Measurements from ENCODE around the gene GRIP1. TPM values are rescaled to one million over a fixed set of nuclear protein-coding genes. Genes with fewer than 3 reads are reported as not detected.
"Not testable (repeated sequence)": the region's sequence is repeated elsewhere in the genome, so short reads cannot be mapped to it uniquely, and the experiment has no call there.

GRIP1 gene
- polyA plus RNA-seq, 5 donors = 4.5 to 8.2 (median 6.5) TPM

- DNase-seq = no peak
Observed at GRCh38 chr12:66538970-66539369, 139.9 kb downstream of the GRIP1 start.

DNA sequence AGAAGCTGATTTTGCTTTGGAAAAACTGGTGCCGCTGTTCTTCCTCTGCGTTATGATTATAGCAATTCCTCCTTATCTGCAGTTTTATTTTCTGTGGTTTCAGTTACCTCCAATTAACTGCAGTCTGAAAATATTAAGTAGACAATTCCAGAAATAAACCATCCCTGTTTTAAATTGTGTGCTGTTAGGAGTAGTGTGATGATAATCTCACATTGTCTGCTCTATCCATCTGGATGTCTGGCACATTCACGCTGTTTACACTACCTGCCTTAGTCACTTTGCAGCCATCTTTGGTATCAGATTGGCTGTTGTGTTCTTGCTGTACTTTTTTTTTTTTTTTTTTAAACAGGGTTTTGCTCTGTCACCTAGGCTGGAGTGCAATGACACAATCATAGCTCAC is 141.0 kb downstream of the GRIP1 start:
- DNase-seq = no peak

GRCh38 chr12:66533767-66534166 is 145.1 kb downstream of the GRIP1 start:
- no peak for DNase-seq

DNA sequence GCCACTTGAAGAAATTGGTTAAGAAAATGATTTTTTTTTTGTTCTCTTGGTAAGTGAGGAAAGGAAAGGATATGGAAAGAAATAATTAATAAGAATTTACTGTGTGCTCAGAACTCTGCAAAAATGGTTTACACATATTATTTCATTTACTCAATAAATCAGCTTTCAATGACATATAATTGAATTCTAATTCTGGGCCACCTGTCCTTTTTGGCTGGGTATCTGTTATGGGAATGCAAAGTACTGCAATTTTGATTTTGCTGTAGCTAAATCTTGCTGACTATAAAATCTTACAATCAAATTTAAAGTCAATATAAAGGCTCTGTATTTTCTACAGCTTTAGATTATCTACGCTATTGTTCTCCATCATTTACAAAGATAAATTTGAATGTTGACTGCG is 147.1 kb downstream of the GRIP1 start:
- no peak for DNase-seq

DNA sequence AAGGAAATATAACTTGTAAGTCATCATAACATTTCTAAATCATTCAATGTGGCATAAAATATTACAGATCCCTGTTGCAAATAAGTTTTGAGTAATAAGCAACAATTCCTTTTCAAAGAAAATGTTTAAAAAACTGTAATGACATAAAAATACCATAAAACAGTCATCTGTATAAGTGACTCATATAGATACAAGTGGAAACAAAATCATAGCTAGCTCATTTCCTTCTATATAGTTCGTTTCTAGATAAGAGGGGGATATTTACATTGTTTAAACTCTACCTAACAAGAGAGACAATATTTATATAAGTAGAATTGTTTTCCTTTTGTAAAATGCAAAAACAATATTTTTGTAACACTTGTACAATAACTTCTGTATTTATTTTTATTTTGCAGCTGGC is 148.9 kb downstream of the GRIP1 start:
- DNase-seq = no peak

- no peak for DNase-seq
Observed at GRCh38 chr12:66516561-66516960, 162.3 kb downstream of the GRIP1 start.

GRCh38 chr12:66516133-66516532 is 162.7 kb downstream of the GRIP1 start:
- no peak for DNase-seq

GRCh38 chr12:66514581-66514980 is 164.3 kb downstream of the GRIP1 start:
- DNase-seq = no peak

DNA sequence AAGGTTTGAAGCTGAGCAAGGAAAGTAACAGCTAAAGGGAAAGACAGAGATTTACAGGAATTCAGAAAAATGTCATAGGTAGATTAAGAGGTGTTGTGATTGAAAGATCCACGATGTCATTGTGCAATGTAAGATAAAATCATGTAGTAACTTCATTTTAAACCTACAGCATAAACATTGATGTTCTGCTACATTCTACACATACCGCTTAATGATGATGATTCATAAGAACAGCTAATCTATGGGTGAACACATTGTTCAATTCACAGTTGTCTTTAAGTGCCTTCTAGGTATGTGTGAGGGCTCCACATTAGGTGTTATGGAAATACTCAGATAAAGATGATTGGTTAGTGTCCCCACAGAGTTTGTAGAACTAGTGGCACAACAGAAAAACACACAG is 170.9 kb downstream of the GRIP1 start:
- no peak for DNase-seq

GRCh38 chr12:66503746-66504145 is 175.1 kb downstream of the GRIP1 start:
- DNase-seq = no peak

GRCh38 chr12:66502911-66503310 is 176.0 kb downstream of the GRIP1 start:
- no peak for DNase-seq

GRCh38 chr12:66500841-66501240 is 178.0 kb downstream of the GRIP1 start:
- no peak for DNase-seq

DNA sequence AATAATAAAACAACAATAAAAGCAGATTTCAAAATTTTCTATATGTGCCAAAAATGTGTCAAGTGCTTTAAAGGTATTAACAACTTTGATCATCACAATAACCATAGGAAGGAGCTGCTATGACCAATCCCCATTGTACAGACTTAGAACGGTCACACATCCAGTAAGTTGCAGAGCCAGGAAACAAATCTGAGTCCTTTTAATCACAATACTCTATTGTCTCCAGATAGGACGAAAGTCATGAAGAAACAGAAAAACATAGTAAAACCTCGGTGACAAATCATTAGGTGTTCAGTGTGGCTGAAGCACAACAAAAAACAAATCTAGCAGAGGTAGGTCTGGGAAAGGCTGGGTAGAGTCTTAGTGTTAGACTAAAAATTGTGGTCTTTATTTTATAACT is 178.8 kb downstream of the GRIP1 start:
- no peak for DNase-seq

DNA sequence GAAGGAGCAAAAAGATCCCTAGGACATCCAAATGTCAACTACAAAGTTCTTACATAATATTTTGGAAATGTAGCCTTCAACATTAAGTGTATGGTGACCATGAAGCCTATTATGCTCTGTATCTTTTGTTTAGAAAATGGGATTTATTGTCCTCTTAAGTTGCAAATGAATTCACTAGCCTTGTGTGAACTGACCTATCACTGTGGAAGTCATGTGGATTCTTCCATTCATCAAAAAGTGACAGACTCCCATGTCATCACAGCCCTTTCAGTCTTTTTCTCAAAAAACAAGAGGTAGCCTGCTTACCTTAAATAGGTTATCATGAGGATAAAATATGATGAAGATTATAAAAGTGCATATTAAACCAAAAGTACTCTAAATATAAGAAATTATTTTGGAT is 179.9 kb downstream of the GRIP1 start:
- DNase-seq = no peak

DNA sequence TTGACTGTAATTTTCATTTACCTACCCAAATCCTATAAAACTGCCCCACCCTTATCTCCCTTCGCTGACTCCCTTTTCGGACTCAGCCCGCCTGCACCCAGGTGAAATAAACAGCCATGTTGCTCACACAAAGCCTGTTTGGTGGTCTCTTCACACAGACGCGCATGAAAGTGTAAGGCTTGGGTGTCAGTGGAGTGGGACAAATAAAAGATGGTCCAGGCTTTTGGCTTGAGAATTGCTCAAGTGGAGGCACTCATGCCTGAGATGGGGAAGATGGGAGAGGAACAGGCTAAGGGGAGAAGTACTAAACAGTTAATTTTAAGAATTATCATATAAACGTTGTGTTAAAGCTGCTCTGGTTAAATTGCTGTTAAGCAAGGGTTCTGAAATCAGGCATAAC is 180.8 kb downstream of the GRIP1 start:
- DNase-seq = not testable (repeated sequence)

DNA sequence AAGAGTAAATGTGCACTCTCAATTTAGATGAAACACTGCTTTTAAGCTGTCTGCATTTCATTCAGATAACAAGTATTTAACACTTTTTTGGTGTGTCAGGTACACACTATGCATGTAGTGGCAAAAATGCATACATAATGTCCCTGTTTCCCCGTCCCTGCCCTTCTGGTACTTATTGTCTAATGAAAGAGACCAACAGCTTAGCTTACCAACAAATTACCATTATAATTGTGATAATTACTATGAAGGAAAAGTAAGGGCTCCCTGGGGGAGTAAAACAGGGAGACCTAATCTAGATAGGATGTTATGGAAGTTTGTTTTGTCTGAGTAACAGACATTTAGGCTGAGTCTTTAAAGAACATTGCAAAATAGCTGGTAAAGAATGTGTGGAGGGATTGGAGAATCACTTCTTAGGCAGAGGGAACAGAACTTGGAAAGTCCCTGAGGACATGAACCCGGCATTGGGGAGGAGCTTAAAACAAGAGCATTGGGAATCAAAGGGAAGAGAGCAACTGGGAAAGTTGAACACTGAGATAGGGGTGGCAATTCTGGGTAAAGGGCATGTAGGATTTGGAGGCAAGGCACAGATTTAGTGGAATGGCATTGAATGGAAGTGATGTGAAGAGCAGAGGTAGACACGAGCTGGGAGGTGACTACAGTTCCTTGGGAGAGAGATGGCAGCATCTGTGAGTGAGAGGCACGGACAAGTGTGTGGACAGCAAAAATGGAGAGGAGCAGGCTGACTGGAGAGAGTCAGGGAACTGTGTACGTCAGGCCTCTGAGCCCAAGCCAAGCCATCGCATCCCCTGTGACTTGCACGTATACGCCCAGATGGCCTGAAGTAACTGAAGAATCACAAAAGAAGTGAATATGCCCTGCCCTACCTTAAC is 181.6 kb downstream of the GRIP1 start:
- DNase-seq = no peak

- DNase-seq = no peak
Observed at GRCh38 chr12:66496595-66496994, 182.3 kb downstream of the GRIP1 start.

DNA sequence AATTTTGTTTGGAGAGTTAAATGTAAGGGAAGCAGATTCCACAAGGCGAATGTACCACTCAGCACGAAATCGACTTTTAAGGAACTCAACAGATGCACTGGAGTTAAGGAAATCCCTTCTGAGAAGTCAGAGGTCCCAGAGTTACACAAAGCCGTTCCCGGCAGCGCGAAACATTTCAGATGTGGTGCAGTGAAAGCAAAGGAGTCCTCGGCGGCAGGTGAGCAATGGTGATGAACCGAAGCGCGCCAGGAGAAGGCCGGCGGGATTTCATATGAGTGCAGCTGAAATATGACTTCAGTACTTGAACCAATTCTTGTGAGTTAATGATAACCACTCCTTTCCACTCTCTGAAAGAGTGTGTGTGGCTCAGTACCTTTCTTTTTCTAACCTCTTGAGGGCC is 183.2 kb downstream of the GRIP1 start:
- DNase-seq = no peak

DNA sequence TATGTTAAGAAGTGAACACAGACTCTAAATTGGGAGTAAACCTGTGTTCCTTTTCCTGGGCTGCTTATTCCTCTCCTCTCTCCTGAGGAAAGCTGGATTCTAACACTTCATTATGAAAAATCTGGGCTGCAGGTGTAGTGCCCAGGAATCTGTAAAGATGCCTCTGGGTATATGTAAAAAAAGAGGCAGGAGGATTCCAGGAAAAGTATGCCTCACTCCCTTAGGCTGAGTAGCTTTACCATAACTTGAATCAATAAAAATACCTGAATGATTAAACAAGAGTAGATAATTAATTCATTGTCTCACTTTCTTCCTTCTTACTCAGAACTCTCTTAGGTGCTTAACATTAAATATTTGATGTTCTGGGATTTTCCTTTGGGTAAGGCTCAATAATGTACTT is 185.1 kb downstream of the GRIP1 start:
- no peak for DNase-seq

DNA sequence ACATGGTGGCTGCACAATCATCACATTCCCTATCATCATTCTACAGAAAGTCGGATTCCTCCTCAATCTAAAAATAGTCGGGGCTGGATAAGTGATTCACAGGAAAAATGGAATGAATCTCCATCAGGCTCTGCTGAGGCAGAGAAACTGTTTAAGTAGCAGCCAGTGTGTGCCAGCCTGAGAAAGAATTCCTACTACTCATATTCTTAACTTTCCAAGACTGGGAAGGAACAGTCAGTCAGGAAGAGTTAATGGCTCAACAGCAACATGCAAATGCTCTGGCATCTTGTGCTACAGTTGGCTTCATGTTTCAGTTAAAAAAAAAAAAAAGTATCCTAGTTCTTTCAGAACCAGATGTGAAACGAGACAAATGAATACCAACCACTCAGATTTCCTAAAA is 187.0 kb downstream of the GRIP1 start:
- no peak for DNase-seq

- DNase-seq = no peak
Observed at GRCh38 chr12:66482351-66483203, 196.3 kb downstream of the GRIP1 start.

GRCh38 chr12:66467932-66468331 is 210.9 kb downstream of the GRIP1 start:
- no peak for DNase-seq

DNA sequence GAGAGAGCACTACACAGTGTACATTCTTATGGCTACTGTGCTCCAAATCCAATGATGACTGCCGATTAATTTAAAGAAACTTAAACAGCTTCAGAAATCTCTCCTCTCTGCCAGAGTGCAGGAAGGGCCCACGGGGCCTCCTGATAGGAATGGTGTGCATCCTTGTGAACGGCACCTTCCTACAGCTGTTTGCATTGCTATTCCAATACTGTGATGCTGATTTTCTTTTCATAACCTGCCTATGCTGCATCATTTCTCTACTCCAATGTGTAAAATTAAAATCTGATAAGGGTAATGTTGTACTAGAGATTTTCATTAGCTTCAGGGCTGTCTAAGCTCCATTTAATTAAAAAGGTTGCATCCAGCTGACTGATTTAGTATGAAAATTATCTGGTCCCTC is 217.5 kb downstream of the GRIP1 start:
- DNase-seq = no peak

Measured in right lung (tissue), 5 donors.